Measurements from ENCODE around the gene ATP11C.
"Not testable (repeated sequence)": the region's sequence is repeated elsewhere in the genome, so short reads cannot be mapped to it uniquely, and the experiment has no call there.

Gene ATP11C

GRCh38 chrX:139924069-139924695 lies 8.7 kb downstream of the ATP11C start:
- no peak for DNase-seq

GRCh38 chrX:139921142-139921541 lies 11.7 kb downstream of the ATP11C start:
- not testable (repeated sequence) for DNase-seq

- no peak for DNase-seq
Measured at GRCh38 chrX:139920316-139920715, 12.5 kb downstream of the ATP11C start.

- DNase-seq, result no peak
Measured at GRCh38 chrX:139914421-139914820, 18.4 kb downstream of the ATP11C start.

GRCh38 chrX:139909712-139910111 lies 23.1 kb downstream of the ATP11C start:
- DNase-seq, result no peak

GRCh38 chrX:139907078-139907477 lies 25.8 kb downstream of the ATP11C start:
- DNase-seq, result no peak

- DNase-seq, result no peak
Measured at GRCh38 chrX:139905743-139906142, 27.1 kb downstream of the ATP11C start.

- no peak for DNase-seq
Measured at GRCh38 chrX:139905051-139905450, 27.8 kb downstream of the ATP11C start.

GRCh38 chrX:139903210-139903609 lies 29.6 kb downstream of the ATP11C start:
- no peak for DNase-seq

GRCh38 chrX:139902559-139902958 lies 30.3 kb downstream of the ATP11C start:
- no peak for DNase-seq

GRCh38 chrX:139898334-139898733 lies 34.5 kb downstream of the ATP11C start:
- DNase-seq, result no peak

GRCh38 chrX:139892512-139892911 lies 40.3 kb downstream of the ATP11C start:
- no peak for DNase-seq

- DNase-seq, result no peak
Measured at GRCh38 chrX:139890991-139891700, 41.7 kb downstream of the ATP11C start.

- no peak for DNase-seq
Measured at GRCh38 chrX:139889760-139890159, 43.1 kb downstream of the ATP11C start.

- no peak for DNase-seq
Measured at GRCh38 chrX:139883984-139884383, 48.9 kb downstream of the ATP11C start.

- DNase-seq, result no peak
Measured at GRCh38 chrX:139882299-139882698, 50.6 kb downstream of the ATP11C start.

- DNase-seq, result no peak
Measured at GRCh38 chrX:139881572-139881971, 51.3 kb downstream of the ATP11C start.

GRCh38 chrX:139881130-139881529 lies 51.7 kb downstream of the ATP11C start:
- no peak for DNase-seq

GRCh38 chrX:139877710-139878414 lies 55.0 kb downstream of the ATP11C start:
- DNase-seq, result no peak

GRCh38 chrX:139875841-139876240 lies 57.0 kb downstream of the ATP11C start:
- no peak for DNase-seq

- no peak for DNase-seq
Measured at GRCh38 chrX:139869796-139870195, 63.1 kb downstream of the ATP11C start.

- no peak for DNase-seq
Measured at GRCh38 chrX:139864640-139865039, 68.2 kb downstream of the ATP11C start.

GRCh38 chrX:139862208-139862607 lies 70.6 kb downstream of the ATP11C start:
- no peak for DNase-seq

GRCh38 chrX:139856826-139857225 lies 76.0 kb downstream of the ATP11C start:
- DNase-seq, result not testable (repeated sequence)
